Colonic mucosa (tissue), 4 donors: ENCODE results near the gene SCLT1. TPM values are rescaled to one million over a fixed set of nuclear protein-coding genes. Genes with fewer than 3 reads are reported as not detected.

ENCODE experiments used
- DNase-seq: peaks from one replicate; pipeline ENCODE4 v3.0.0-alpha.2; 2020
- H3K27ac ChIP-seq: fragments of 200-600 bp; one replicate; pipeline ENCODE4 v1.8.0; 2021
- H3K27me3 ChIP-seq: fragments of 200-600 bp; one replicate; pipeline ENCODE4 v1.8.0; 2021
- H3K36me3 ChIP-seq: fragments of 200-600 bp; one replicate; pipeline ENCODE4 v1.8.0; 2021
- H3K4me1 ChIP-seq: fragments of 200-600 bp; one replicate; pipeline ENCODE4 v1.8.0; 2021; ENCODE audit warnings: mild to moderate bottlenecking
- H3K4me3 ChIP-seq: fragments of 200-600 bp; one replicate; pipeline ENCODE4 v1.8.0; 2021
- H3K9ac ChIP-seq, 2 donors: one replicate each; pipeline ENCODE4 v1.7.0; 2013; ENCODE audit warnings: control low read depth in 2 of 2, low read depth in 2 of 2, low read length in 2 of 2
- H3K9me3 ChIP-seq: fragments of 200-600 bp; one replicate; pipeline ENCODE4 v1.8.0; 2021
- CTCF ChIP-seq: fragments of 200-600 bp; IDR thresholded peaks from one replicate; pipeline ENCODE4 v1.8.0; 2022; ENCODE audit warnings: antibody characterized with exemption, mild to moderate bottlenecking
- intact Hi-C: fragments of 100-400 bp; cut with DNase I; formaldehyde crosslinking; loops from one replicate; pipeline ENCODE4 v1.14.1; 2022
- total RNA-seq, 2 donors: library from RNA; stranded (reverse); fragmentation: NEBNext Ultra II Directional in 1 of 2; extraction: Animal tissue kit (Norgen Biotek cat#: 25700) in 1 of 2; gene quantifications; one replicate each; pipeline ENCODE4 v1.2.1, GENCODE V29; 2021
- donor health status: healthy.
- donor health status: DM: no; HTN: no; CAD: no.
- donor health status: DM: no; HTN: no; CAD: no.

Gene SCLT1
- total RNA-seq, 2 donors from 2014 or later: 8.4 to 13.9 TPM

- DNase-seq: no peak
- no peaks in the 10 kb centered on the region for H3K36me3 ChIP-seq
- no peaks in the 10 kb centered on the region for H3K9me3 ChIP-seq
- no peaks in the 10 kb centered on the region for H3K4me1 ChIP-seq
- no peak for TF ChIP-seq CTCF
- H3K27ac ChIP-seq: no peak overlapping the region
- no peak overlapping the region for H3K4me3 ChIP-seq
- no peaks in the 10 kb centered on the region for H3K27me3 ChIP-seq
- H3K9ac ChIP-seq: no peak overlapping the region
- intact Hi-C loops: no loop called here
Observed at GRCh38 chr4:128981377-128981776, 112.0 kb downstream of the SCLT1 start.

DNA sequence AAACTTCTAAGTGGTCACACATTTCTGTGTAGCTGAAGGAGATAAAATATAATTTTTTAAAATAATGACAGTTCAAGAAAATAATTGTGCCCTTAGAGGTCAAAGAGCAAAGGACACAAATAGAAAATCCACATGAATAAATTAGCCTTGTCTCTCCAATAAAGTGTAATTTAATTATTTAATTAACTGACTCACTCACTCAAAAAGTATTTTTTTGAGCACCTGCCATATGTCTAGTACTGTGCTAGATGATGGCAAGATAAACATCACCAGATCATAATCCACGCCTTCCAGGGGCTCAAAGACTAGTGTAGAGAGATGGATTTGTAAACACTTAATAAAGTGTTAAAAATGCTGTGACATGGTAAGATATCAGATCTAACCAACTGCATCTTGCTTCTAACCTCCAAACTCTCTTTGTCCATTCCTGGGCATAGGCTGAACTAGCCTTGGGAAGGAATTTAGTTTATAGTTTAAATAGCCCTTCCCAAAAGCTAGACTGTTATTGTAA, 112.5 kb downstream of the SCLT1 start:
- Histone ChIP-seq H3K27ac (no peak overlapping the region), H3K36me3 (no peaks in the 10 kb centered on the region), H3K9me3 (no peaks in the 10 kb centered on the region), H3K4me3 (no peak overlapping the region), H3K9ac (no peak overlapping the region), H3K27me3 (no peaks in the 10 kb centered on the region), H3K4me1 (no peaks in the 10 kb centered on the region)
- no peak for TF ChIP-seq CTCF
- intact Hi-C loops: no loop called here
- DNase-seq: no peak

DNA sequence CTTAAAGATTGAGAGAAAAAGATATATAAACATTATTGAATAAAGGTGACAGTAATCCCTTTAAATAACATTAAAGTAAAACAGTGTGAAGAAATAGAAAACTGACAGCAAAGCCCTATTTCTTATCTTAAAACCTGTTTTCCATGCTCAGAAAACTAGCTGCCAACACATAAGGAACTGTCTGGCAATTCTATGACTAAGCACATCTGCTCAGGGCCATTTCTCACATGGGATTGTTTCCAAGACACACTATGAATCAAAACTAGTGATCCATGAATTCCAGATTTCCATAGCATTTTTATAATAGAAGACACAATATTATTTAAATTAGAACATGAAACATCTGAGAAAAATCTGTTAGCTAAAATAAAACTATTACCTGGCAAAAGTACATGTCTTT, 113.4 kb downstream of the SCLT1 start:
- Histone ChIP-seq H3K9me3 (no peaks in the 10 kb centered on the region), H3K9ac (no peak overlapping the region), H3K4me3 (no peak overlapping the region), H3K4me1 (no peaks in the 10 kb centered on the region), H3K27me3 (no peaks in the 10 kb centered on the region), H3K27ac (no peak overlapping the region), H3K36me3 (no peaks in the 10 kb centered on the region)
- no peak for DNase-seq
- no peak for TF ChIP-seq CTCF
- intact Hi-C loops: no loop called here

DNA sequence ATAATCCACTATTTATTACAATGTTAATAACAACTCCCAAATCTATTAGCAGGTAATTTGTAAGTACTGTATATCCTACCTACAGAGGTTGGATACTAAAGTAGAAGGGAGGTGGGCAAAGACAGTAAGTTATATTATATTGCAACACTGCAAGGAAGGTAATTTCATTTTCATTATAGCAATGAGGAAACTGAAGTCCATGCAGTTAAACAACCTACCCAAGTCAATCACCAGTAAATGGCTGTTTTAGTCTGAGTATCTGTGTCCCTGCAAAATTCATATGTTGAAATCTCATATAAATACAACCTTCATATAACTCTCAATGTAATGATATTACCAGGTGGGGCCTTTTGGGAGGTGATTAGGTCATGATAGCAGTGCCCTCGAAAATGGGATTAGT, 114.4 kb downstream of the SCLT1 start:
- no peak for TF ChIP-seq CTCF
- Histone ChIP-seq H3K36me3 (no peaks in the 10 kb centered on the region), H3K27ac (no peak overlapping the region), H3K9ac (no peak overlapping the region), H3K4me3 (no peak overlapping the region), H3K4me1 (no peaks in the 10 kb centered on the region), H3K9me3 (no peaks in the 10 kb centered on the region), H3K27me3 (no peaks in the 10 kb centered on the region)
- DNase-seq: no peak
- intact Hi-C loops: no loop called here

DNA sequence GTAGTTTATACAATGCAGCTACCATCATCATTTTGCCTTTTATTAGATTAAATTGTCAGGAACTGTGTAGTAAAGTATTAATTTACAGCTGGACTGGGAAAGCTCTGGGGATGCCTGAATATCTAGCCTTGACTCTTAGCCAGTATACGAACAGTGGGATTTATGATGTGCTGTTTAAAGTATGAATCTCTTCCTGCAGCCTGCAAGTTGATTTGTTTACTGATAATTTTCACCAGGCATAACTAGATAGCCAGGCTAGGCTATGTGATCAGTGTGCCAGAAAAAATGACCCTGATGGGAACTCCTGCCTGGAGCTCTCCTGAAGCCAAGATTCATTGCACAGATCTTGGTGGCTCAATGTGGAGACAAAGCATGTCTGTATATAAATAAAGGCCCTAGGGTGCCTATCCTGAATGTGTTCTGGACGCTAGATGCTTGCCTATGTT, 119.2 kb downstream of the SCLT1 start:
- no peaks in the 10 kb centered on the region for H3K4me1 ChIP-seq
- intact Hi-C loops: no loop called here
- H3K36me3 ChIP-seq: no peaks in the 10 kb centered on the region
- no peak overlapping the region for H3K4me3 ChIP-seq
- H3K9me3 ChIP-seq: no peaks in the 10 kb centered on the region
- H3K27me3 ChIP-seq: no peaks in the 10 kb centered on the region
- no peak for DNase-seq
- H3K27ac ChIP-seq: no peak overlapping the region
- H3K9ac ChIP-seq: no peak overlapping the region
- no peak for TF ChIP-seq CTCF

GRCh38 chr4:128973384-128973783, 120.0 kb downstream of the SCLT1 start:
- no peak overlapping the region for H3K4me3 ChIP-seq
- no peaks in the 10 kb centered on the region for H3K9me3 ChIP-seq
- no peaks in the 10 kb centered on the region for H3K27me3 ChIP-seq
- no peak overlapping the region for H3K27ac ChIP-seq
- intact Hi-C loops: no loop called here
- no peaks in the 10 kb centered on the region for H3K36me3 ChIP-seq
- no peak for TF ChIP-seq CTCF
- H3K4me1 ChIP-seq: no peaks in the 10 kb centered on the region
- H3K9ac ChIP-seq: no peak overlapping the region
- no peak for DNase-seq
